KG1 (cell line): ENCODE measurements around the gene TRAPPC10.
"Not testable (repeated sequence)": the region's sequence is repeated elsewhere in the genome, so short reads cannot be mapped to it uniquely, and the experiment has no call there.

ENCODE experiments used
- DNase-seq: peaks from one replicate; lab custom pipeline; 2025; lab: John Stamatoyannopoulos, UW

The TRAPPC10 gene

DNA sequence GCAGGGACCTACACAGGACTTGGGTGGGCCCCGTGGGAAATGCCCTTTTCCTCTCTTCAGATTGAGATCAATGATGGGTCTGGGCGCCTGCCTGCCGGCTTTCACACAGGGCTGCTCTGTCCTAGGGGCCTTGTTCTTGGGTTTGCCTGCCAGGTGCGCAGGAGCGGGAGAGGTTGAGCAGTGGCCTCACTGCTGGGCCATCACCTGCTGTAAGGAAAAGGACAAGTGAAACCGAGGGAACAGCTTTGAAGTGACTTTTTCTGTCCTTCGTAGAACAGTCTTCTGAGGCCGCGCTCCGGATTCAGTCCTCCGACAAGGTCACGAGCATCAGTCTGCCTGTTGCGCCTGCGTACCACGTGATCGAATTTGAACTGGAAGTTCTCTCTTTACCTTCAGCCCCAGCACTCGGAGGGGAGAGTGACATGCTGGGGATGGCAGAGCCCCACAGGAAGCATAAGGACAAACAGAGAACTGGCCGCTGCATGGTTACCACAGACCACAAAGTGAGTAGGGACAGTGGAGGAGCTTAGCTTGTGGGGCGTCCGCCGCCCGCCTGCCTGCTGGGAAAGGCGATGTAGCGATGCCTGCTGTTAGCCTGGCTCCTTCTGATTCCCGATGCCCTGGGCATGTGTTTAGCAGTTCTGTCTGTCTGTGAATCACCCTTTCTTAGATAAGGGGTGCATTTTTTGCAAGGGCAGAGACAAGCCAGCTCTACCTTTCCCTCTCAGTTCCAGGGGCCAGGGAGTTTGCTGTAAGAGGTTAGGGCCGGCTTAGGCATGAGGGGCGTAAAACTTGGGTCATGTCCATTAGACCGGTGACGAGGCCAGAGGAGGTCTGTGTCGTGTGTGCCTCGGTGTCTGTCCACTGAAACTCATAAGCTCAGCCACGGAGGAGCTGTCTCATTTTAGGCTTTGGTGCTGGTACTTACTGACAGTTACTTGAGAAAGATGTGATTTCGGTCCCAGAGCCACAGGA is 75.6 kb downstream of the TRAPPC10 start:
- DNase-seq, result no peak

DNA sequence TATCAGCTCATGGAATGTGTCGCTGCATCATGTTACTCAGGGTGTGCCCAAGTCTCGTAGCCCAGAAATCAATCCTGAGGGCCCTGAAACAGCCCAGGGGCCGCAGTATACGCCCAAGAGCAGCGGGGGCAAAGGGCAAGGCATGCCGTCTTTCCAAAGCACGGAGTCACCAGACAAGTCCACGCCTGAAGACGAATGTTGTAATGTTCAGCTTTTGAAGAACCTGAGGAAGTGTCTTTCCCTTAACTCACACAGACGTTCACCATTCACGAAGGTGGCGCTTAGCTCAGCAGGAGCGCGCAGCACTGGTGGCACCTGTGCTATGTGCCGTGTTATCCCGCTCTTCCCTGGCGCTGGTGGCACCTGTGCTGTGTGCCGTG is 76.3 kb downstream of the TRAPPC10 start:
- no peak for DNase-seq

DNA sequence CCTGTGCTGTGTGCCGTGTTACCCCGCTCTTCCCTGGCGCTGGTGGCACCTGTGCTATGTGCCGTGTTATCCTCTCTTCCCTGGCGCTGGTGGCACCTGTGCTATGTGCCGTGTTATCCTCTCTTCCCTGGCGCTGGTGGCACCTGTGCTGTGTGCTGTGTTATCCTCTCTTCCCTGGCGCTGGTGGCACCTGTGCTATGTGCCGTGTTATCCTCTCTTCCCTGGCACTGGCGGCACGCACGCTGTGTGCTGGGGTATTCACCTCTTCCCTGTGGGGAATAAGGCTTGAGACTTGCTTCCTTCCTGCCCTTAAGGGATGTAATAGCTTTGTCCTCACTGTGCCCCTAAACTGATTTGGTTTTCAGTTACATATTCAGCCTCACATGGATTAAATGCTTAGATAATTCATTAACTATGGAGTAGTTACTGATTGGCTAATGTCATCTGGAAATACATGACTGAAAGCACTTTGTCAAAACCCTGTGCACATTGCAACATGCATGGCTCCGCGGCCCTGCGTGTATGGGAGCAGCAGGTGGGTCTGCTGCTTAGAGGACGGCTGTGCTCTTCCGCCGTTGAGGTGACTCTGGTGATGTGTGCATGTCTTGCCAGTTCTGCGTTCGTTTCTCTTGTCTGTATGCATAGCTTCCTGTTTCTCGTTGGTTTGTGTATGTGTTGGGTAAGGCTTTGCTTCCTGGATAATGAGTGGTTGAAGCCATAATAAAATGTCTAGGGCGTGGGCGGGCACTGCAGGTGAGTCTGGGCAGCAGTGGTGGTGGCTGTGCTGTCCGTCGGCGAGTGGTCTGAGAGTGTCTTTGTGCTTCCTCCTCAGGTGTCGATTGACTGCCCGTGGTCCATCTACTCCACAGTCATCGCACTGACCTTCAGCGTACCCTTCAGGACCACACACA is 77.1 kb downstream of the TRAPPC10 start:
- DNase-seq, result no peak

DNA sequence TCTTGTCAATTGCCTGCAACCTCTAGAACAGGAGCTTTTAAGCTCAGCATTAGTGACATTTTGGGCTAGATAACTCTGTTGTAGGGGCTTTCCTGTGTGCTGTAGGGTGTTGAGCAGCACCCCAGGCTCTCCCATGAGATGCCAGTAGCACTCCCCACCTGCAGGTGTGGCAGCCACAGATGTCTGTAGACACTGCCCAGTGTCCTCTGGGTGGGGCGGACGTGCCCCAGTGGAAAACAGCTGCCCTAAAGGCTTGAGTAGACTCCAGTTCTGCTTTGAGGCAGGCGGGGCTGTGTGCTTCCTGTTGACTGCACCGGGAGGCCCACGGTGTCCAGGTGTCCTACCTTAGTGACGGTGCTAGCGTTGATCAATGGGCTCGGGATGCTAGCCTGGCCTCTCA is 78.2 kb downstream of the TRAPPC10 start:
- no peak for DNase-seq

DNA sequence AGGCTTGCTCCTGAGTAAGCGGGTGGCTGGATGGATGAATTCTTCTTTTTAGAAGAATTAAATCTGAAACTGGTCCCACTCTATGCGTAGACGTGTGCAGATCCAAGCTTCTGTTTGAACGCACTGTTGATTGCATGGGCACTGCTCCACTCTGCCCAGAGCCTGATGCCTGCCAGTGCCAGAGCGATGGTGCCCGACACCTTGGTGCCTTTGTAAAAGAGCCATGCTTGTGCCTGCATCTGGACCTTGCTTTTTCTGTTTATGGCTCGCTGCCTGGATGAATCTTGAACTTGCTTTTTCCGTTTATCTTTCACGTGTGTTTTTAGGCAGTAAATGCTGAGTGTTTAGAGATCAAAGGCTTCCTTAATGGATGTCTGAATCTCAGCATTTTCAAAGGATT is 80.1 kb downstream of the TRAPPC10 start:
- no peak for DNase-seq

DNA sequence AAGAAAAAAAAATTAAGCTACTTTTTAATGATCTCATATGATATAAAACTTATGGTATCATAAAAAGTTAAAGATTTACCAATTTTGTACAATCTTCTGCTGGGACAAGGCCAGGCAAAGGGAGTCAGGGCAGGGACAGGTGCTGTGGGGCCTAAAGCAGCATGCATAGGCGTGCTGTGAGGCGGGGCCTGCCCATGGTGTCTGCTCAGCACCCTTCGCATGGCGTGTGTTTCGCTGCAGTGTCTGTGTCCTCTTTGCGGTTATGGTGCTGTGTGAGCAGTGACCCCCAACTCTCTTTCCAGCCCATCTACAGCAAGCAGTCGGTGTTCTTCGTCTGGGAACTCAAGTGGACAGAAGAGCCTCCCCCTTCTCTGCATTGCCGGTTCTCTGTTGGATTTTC is 81.7 kb downstream of the TRAPPC10 start:
- DNase-seq, result no peak

DNA sequence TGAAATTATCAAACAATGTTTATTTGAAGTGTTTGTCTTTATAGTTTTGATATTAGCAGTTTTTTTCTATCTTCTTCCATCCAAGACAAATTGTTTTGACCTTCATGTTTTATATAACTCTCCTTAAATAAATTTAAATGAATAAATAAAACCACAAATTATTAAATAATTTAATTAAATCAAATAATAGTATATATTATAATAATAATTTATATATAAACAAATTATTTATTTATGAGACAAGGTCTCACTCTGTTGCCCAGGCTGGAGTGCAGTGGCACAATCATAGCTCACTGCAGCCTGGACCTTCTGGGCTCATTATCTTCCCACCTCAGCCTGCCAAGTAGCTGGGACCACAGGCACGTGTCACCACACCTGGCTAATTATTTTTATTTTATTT is 82.7 kb downstream of the TRAPPC10 start:
- DNase-seq, result no peak

DNA sequence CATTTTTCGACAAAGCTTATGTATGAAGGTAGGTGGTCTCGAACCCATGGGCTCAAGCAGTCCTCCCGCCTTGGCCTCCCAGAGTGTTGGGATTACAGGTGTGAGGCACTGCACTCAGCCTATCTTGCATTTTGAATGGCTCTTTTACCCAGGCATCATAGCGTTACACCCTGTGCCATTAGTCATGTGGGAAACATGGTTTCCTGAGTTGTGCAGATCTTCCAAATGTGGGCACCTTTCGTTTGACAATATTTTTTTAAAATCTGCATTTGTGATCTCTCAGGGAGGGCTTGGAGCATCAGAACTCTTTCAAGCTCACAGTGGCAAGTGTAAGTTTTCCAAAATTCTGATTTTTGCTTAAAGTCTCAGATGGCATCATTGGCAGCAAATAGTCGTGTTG is 86.4 kb downstream of the TRAPPC10 start:
- DNase-seq, result not testable (repeated sequence)

DNA sequence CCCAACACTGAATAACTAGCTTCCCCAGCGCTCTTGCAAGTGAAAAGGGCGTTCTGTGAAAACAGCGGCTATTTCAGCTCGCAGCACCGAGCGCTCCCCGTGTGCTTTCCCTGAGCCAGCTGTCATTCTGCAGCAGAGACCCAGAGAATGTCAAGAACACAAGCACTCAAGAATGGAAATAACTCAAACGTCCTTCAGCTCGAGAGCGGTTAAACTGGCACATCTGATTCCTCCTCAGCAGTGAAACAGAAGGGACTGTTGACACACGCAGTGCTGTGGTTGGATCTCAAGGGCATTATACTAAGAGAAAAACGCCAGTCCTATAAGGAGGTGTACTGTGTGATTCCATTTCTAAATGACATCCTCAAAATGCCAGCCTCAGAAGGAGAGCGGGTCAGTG is 86.9 kb downstream of the TRAPPC10 start:
- not testable (repeated sequence) for DNase-seq

DNA sequence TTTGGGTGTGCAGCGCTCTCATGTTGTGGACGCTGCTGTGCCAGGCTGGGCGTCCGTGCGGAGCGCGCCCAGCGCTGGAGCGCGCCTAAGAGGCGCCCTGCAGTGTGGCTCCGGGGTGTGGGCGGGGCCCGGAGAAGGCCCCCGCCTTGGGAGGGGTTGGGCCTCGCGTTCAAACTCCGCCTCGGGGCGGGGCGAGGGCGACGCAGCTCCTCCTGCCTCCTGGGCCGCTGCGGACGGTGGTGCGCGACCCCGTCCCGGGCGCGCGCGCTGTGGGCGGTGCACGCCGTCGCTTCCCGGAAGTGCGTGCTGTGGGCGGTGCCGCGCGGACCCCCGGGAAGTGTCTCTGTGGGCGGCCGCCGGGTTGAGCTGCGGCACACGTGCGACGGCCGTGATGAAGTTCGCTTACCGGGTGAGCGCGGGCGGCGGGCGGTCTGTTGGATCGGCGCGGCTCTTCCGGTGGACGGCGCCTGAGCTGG is 95.0 kb downstream of the TRAPPC10 start, which contains the start of gene PWP2:
Gene PWP2, plus strand, starts transcription at position 374 of the 476 bp plus-strand sequence. Its CDS starts 18 bp downstream, at position 392.
- DNase-seq, result not testable (repeated sequence)

DNA sequence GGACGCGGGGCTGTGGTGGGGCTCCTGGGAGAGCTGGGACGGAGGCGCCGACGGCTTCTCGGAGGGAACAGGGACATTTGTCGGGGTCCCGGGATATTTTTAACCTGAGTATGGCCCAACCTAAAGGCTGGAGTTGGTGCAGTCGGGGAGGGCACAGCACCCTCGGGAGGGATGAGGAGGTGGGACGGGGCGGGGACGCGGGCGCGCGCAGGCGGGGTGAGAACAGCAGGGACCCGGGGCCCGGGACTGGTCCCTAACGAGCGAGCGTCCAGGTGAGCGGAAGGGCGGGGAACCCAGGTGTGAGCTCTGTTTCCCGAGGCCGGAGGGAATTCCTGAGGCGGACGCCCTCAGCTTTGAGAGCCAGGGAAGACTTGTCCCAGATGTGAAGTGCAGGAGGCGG is 95.5 kb downstream of the TRAPPC10 start:
- DNase-seq, result not testable (repeated sequence)

DNA sequence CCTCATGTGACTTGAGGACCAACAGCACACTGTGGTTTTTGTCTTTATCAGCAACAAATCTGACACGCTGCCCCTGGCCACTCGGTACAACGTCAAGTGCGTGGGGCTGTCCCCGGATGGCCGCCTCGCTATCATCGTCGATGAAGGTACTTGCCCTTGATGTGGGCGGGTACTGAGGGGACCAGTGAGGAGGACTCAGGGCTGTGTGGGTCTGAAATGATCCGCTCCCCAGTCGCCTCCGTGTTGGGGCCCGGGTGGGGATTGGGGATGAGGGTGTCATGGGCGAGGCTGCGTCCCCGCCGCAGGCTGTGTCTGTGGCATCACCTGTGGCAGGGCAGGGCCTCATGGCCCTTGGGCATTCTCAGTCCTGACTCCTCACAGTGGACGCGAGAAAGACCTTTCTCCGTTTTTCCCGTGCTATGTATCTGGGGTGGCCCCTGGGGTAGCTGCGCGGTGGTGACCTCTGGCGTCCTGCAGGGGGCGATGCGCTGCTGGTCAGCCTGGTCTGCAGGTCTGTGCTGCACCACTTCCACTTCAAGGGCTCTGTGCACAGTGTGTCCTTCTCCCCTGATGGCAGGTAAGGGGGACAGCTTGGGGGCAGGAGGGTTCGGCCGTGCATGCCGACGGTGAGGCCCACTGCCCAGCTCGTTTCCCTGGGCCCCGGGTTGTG is 101.7 kb downstream of the TRAPPC10 start:
- not testable (repeated sequence) for DNase-seq

DNA sequence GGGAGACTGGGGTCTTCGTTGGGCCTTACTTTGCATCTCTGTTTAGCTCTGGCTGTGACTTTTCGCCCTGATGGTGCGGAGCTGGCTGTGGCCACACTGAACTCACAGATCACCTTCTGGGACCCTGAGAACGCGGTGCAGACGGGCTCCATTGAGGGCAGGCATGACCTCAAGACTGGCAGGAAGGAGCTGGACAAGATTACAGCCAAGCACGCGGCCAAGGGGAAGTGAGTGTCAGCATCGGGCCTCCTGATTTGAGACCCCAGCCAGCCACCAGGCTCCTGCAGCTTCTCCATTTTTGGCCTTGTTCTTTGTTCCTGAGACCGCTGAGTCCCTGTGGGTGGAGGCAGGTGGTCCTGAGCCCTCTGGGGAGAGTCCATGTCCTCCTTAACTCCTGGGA is 110.0 kb downstream of the TRAPPC10 start:
- DNase-seq, result not testable (repeated sequence)

DNA sequence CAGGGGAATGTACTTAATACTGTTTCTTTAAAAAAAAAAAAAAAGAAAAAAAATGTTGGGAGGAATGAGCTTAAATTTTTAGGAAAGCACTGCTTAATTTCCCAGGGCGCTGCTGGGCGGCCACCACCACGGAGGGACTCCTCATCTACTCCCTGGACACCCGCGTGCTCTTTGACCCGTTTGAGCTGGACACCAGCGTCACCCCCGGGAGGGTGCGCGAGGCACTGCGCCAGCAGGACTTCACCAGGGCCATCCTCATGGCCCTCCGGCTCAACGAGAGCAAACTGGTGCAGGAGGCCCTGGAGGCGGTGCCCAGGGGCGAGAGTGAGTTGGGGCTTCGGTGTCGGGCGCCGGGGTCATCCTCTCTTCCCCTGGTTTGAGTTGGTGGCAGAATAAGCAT is 115.7 kb downstream of the TRAPPC10 start:
- not testable (repeated sequence) for DNase-seq

DNA sequence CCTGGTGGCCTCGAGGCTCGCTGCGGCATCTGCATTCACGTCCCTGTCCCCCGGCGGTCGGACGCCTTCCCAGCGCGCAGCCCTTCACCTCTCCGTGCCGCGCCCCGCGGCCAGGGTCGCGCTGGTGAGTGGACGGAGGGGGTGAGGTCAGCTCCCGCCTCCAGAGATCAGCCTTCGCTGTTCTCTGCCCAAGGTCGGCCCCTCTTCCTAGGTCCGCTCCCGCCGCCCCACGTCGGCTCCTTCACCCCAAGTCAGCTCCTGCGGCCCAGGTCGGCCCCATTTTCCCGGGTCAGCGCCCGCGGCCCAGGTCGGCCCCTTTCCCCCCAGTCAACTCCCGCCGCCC is 121.6 kb downstream of the TRAPPC10 start:
- not testable (repeated sequence) for DNase-seq

DNA sequence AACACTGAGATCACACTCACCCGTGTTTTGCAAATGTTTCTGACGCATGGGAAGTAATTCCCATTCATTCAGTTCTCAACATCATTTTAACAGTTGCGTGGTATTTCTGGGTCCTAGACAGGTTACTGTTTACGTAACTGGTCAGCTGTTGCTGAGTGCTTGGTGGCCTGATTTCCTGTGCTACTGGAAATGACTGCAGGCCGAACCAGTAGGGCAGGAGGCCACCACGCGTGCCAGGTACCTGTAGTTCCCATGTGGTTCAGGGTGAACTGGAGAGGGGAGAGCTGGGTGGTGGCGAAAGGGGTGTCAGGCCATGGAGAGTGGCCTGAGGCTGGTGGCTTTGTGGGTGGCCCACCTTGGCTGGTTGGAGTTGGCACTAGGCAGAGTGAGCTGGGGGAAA is 122.6 kb downstream of the TRAPPC10 start:
- not testable (repeated sequence) for DNase-seq

DNA sequence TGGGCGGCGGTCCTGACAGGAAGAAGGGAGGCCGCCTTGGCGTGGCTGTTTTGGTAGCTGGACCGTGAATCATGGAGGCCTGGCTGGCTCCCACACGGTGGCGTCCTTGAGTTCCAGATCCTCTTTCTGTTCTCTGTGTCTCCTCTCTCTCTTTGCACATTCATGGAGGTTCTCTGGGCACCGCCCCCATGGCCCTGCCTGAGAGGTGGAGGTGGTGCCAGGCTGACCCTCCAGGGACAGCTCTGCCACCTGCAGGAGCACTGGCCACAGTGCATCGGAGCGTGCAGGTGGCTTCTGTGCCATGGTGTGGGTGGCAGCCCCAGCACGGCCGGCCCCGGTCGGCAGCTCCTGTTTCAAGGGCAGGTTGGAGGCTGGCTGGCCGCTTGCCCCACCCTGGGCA is 125.9 kb downstream of the TRAPPC10 start:
- not testable (repeated sequence) for DNase-seq

DNA sequence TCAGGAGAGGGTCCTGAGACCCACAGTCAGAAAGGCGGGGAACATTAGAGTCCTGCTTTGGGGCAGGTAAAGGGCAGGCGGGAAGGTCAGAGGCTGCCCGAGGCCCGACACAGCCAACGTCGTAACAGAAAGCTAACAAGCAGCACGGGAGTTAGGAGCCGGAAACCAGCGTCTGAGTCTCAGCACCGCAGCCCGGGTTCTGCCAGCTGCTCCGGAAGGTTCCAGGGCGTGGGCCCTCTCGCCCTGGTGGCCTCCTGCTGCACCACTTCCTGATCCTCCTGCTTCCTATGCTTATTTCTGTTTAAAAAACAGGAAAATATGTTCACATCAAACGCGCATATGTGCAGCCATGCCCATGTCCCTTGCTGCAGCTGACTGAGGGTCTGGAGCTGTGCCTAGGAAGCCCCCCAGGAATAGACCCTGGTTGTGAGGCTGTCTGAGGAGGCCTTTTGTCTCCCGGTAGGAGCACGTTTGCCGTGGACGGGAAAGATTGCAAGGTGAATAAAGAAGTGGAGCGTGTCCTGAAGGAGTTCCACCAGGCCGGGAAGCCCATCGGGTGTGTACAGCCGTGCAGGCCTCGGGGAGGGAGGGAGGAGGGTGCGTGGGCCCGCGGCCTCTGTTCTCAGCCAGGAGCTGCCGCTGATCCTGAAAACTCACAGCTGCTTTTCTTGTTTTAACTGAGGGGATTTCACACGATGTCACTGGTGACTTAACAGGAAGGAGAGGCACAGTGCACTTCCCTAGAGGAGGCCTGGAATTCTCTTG is 127.9 kb downstream of the TRAPPC10 start:
- not testable (repeated sequence) for DNase-seq

DNA sequence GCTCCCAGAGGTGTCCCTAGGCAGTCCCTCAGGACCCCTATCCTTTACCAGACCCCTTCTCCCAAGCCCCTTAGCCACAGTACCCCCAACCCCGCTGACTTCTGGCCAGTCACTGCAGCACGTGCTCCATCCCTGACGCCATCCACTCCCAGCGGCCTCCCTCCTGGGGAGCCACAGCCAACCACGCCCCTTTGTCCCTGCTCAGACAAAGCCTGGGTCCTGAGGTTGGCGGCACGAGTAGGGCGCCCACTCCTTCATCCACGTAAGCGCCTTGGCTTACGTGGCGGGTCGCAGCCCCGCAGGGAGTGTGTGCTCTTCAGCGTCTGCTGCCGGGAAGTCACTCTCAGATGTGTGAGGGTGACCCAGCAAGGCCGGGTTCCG is 128.4 kb downstream of the TRAPPC10 start:
- DNase-seq, result not testable (repeated sequence)

DNA sequence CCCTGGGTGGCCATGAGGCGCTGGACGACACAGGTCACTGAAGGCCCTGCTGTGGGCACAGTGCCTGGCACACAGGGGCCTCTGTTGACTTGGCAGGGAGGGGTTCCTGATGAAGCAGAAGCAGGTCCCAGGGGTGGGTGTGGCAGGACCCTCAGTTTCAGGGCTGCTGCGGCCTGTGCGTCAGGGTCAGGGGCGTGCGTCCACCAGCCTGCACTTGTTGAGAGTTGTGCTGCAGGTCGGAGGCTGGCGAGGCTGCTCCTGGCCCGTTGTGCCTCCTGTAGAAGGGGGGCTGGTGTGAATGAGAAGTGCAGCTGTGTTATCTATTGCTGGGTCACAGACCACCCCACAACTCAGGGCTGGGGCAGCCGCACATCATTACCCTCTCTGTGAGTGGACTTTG is 130.4 kb downstream of the TRAPPC10 start:
- not testable (repeated sequence) for DNase-seq

DNA sequence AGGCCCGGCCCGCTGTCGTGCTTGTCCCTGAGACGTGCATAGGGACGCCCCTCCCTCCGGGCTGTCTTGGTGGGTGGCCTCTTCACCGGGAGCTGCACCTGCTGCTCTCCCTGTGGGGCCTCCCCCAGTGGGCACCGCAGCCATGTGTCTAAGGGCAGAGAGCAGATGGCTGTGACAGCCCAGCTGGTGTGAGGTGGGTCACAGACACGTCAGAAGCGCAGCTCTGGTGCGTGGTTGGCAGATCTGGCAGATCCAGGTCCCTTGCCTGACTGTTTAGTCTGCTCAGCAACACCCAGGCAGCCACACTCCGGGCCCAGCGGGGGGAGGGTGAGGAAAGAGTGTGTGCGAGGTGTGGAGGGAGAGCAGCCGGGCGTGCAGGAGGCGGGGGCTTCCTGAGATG is 131.3 kb downstream of the TRAPPC10 start:
- DNase-seq, result not testable (repeated sequence)
